NB4 (cell line): Measurements from ENCODE around the gene VEGFA.

Experiments used
- DNase-seq: peaks from one replicate; pipeline ENCODE4 v3.0.0; 2010; ENCODE audit warnings: low read depth
- H3K4me3 ChIP-seq: one replicate; pipeline ENCODE4 v1.5.1; 2011; ENCODE audit warnings: mild to moderate bottlenecking, low read depth, low read length, moderate library complexity
- MYC ChIP-seq: IDR thresholded peaks from 2 replicates; pipeline ENCODE4 v1.6.1; 2011; ENCODE audit warnings: low read depth, low read length
- POLR2A ChIP-seq: IDR thresholded peaks from 2 replicates; pipeline ENCODE4 v1.6.1; 2011; ENCODE audit warnings: mild to moderate bottlenecking; ENCODE audit not compliant: insufficient read length; ENCODE audit errors: extremely low read depth
- TF ChIP-seq, protein P1 (sequence below): IDR thresholded peaks from 2 replicates; pipeline ENCODE4 v1.6.1; 2011; ENCODE audit warnings: low read depth, low read length
- TF ChIP-seq, protein P2 (sequence below): IDR thresholded peaks from one replicate; pipeline ENCODE4 v1.5.1; 2012; ENCODE audit warnings: low read depth, low read length

The VEGFA gene

DNA sequence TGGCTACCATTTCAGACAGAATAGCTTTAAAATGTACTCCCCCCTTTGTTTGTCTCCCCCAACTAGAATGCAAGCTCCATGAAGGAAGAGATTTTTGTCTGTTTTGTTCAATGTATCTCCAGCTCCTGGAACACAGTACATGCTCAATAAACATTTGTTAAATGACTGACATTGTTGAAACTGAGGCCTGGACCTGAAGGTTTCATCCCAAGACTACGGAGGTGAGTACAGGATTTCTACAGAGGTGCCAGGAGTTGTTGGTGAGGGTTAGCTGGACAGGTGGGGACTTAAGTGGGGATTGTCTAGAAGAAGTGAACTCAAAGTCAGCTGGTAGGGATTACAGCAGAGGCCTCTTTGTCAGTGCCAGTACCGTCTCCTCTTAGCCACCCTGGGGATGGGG lies 19.4 kb downstream of the VEGFA start:
- TF ChIP-seq MYC = no peak
- no peak for DNase-seq

DNA sequence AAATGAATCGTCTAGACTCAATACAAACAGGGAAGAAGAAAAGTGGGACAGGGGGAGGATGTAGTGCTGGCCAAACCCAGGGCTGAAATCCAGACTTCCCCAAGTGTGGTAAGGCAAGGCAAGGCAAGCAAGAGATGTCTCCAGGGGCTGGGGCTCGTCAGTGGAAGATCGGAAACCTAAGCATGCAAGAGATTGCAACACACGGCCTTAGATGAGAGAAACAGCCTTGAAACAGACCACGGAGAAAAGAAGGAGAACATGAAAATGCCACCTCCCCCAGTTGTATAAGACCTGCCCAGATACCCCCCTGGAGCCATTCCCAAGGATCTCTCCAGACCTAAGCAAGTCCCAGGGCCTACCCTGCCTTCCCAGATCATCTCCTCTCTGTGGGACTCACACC lies 20.0 kb downstream of the VEGFA start:
- DNase-seq = peak; percentile 97
- TF ChIP-seq MYC = peak; percentile 60; the same call in 1 of the 2 replicates
- no peak for TF ChIP-seq POLR2A
- TF ChIP-seq, protein P1, sequence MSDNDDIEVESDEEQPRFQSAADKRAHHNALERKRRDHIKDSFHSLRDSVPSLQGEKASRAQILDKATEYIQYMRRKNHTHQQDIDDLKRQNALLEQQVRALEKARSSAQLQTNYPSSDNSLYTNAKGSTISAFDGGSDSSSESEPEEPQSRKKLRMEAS = 0 out of 2 replicates have a peak, but pooled peaks have one; percentile 18
- TF ChIP-seq, protein P2, sequence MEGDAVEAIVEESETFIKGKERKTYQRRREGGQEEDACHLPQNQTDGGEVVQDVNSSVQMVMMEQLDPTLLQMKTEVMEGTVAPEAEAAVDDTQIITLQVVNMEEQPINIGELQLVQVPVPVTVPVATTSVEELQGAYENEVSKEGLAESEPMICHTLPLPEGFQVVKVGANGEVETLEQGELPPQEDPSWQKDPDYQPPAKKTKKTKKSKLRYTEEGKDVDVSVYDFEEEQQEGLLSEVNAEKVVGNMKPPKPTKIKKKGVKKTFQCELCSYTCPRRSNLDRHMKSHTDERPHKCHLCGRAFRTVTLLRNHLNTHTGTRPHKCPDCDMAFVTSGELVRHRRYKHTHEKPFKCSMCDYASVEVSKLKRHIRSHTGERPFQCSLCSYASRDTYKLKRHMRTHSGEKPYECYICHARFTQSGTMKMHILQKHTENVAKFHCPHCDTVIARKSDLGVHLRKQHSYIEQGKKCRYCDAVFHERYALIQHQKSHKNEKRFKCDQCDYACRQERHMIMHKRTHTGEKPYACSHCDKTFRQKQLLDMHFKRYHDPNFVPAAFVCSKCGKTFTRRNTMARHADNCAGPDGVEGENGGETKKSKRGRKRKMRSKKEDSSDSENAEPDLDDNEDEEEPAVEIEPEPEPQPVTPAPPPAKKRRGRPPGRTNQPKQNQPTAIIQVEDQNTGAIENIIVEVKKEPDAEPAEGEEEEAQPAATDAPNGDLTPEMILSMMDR = no peak
- H3K4me3 ChIP-seq = no peak overlapping the region

More for the DNA sequence above, 19.4 kb downstream of the VEGFA start:
- H3K4me3 ChIP-seq = no peak overlapping the region

DNA sequence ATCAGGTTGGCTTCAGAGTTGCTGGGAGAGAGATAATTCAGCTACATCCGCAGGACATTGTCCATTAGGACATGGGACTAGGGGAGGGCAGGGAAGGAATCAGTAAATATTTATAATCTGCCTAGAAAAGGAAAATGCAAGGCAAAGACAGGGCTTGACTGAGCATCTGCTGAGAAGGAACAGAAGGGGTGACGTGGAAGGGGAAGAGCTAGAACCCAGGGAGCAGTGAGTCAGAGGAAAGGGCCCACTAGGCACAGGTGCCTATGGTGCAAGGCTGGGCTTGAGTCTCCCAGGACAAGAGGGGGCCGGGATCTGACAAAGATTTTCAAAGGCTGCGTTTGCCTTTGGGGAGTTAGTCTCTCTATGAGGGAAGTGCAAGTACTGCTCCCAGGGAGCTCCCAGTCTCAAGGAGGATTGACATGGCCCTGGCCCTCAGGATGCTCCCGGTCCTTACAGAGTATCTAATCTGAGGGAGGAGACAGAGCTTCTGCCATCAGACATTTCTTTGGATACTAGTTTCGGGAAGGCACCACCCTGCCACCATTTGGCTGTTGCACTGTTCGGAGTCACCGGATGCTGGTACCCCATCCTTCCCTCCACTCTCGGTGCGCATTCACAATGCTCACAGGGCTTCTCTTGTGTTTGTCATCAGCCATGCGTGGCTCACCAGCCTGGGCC lies 21.9 kb downstream of the VEGFA start:
- TF ChIP-seq MYC (no peak), POLR2A (no peak)
- TF ChIP-seq, protein P2 = no peak
- TF ChIP-seq, protein P1 = no peak
- H3K4me3 ChIP-seq = no peak overlapping the region
- DNase-seq = peak; percentile 37

DNA sequence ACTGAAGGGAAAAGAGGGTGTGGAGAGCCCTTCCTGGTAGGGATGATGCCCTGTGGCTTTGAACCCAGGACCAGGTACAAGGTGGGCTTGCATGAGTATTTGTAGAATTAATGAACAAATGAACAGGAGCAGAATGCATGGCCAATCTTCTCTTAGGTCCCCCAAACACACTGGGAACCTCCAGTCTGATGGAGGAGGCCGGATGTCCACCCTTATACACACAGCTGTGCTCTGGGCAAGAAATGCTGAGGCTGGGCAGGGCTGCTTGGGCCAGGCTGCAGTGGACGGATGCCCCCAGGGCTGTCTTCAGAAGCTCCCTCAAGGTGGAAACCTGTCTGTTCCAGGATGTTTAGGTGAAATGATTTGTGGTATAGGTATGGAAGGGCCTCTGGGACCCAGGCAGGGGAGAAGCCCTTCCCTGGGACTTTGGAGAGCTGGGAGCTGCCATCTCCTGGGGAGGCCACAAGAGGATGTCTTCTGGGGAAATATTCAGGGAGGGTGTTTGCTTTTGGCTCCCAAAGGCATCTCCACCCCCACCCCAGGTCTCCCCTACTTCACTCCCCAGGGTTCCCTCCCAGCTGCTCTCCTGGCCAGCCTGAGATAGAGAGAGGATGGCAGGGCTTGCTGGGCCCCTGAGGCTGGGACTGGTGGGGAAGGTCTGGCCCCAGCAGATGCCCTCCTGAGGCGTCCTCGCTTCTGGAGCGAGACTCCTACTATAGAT lies 23.3 kb downstream of the VEGFA start:
- DNase-seq = no peak
- no peak overlapping the region for H3K4me3 ChIP-seq
- TF ChIP-seq, protein P1 = no peak
- TF ChIP-seq POLR2A (no peak), MYC (no peak)
- TF ChIP-seq, protein P2 = no peak

DNA sequence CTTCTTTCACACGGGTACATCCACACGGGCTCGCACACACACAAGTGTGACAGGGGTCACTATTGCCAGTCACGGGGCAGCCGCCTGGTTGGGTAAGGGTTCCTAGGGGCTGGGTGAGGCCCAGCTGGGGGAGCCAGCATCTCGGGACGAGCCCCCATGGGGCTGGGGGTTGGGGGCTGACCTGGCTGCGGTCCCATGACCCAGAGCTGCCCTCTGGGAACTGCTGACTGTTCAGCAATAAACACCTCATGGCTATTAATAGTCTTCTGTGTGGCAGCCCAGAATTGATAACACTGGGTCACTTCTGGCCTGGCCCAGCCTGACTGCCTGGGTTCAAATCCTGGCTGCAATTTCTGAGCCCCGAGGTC lies 23.8 kb downstream of the VEGFA start:
- H3K4me3 ChIP-seq = no peak overlapping the region
- no peak for TF ChIP-seq MYC
- TF ChIP-seq, protein P1 = no peak
- TF ChIP-seq, protein P2 = no peak
- TF ChIP-seq POLR2A = no peak
- no peak for DNase-seq

DNA sequence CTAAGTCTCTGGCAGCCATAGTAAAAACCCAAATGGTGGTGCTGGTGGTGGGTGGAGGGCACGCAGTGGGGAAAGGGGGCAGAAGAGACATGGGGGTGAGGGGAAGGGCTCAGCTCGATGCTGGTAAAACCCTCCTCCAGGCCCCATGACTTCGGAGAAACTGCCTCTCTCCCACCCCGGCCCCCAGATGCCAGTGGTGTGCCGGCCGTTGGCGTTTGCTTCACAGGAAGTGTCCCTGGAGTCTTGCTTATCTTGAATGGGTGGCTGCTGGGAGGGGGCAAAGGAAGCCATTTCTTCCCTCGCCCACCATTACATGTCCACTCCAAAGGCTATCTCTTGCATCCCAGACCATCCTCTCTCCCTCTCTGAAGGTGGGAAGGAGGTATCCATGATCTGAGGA lies 25.4 kb downstream of the VEGFA start:
- no peak for DNase-seq
- TF ChIP-seq MYC = no peak
- TF ChIP-seq, protein P2 = no peak
- TF ChIP-seq POLR2A = no peak
- TF ChIP-seq, protein P1 = no peak
- no peak overlapping the region for H3K4me3 ChIP-seq
